Measurements from ENCODE around the gene FAAH2.

DNA sequence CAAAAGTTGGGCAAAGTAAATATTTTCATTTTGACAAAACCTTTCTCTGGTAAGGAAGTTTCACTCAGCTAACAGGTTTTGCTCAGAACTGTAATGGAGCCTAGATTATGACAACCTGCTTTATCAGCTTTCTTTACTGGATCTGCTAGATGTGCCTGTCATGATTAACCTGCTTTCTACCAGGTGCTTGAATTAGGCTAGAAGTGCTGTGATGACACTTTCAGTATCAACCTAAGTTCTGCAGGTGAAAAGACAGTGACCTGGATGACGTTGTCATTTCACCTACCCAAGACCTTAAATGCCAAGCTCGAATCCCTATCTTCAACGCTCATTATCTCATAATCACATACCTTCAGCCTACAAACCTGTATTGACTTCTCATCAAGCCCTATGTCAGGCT is 1.5 kb upstream of the FAAH2 start:
- TF ChIP-seq, protein P1, sequence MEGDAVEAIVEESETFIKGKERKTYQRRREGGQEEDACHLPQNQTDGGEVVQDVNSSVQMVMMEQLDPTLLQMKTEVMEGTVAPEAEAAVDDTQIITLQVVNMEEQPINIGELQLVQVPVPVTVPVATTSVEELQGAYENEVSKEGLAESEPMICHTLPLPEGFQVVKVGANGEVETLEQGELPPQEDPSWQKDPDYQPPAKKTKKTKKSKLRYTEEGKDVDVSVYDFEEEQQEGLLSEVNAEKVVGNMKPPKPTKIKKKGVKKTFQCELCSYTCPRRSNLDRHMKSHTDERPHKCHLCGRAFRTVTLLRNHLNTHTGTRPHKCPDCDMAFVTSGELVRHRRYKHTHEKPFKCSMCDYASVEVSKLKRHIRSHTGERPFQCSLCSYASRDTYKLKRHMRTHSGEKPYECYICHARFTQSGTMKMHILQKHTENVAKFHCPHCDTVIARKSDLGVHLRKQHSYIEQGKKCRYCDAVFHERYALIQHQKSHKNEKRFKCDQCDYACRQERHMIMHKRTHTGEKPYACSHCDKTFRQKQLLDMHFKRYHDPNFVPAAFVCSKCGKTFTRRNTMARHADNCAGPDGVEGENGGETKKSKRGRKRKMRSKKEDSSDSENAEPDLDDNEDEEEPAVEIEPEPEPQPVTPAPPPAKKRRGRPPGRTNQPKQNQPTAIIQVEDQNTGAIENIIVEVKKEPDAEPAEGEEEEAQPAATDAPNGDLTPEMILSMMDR (IDR thresholded peaks at IDR 0.05), result no peak
- TF ChIP-seq EP300 (IDR thresholded peaks at IDR 0.05), result no peak
